COLO668 (cell line): ENCODE measurements around the gene GALNS.
"Not testable (repeated sequence)": the region's sequence is repeated elsewhere in the genome, so short reads cannot be mapped to it uniquely, and the experiment has no call there.

ENCODE experiments used
- DNase-seq: peaks from one replicate; lab custom pipeline; 2025; ENCODE audit not compliant: unreplicated experiment; lab: John Stamatoyannopoulos, UW

GALNS gene

GRCh38 chr16:88839026-88839529, 17.7 kb downstream of the GALNS start:
- DNase-seq = no peak

- DNase-seq = no peak
These were observed 18.2 kb downstream of the GALNS start for GRCh38 chr16:88838566-88838965.

- no peak for DNase-seq
These were observed 18.9 kb downstream of the GALNS start for GRCh38 chr16:88837806-88838205.

- no peak for DNase-seq
These were observed 20.0 kb downstream of the GALNS start for GRCh38 chr16:88836791-88837190.

- DNase-seq = no peak
These were observed 20.9 kb downstream of the GALNS start for GRCh38 chr16:88835818-88836217.

GRCh38 chr16:88835383-88835782, 21.4 kb downstream of the GALNS start:
- no peak for DNase-seq

GRCh38 chr16:88834670-88835069, 22.1 kb downstream of the GALNS start:
- DNase-seq = no peak

- no peak for DNase-seq
These were observed 23.7 kb downstream of the GALNS start for GRCh38 chr16:88833086-88833485.

GRCh38 chr16:88831838-88832237, 24.9 kb downstream of the GALNS start:
- no peak for DNase-seq

- no peak for DNase-seq
These were observed 26.0 kb downstream of the GALNS start for GRCh38 chr16:88830783-88831182.

- no peak for DNase-seq
These were observed 26.5 kb downstream of the GALNS start for GRCh38 chr16:88830258-88830657.

GRCh38 chr16:88828711-88829110, 28.0 kb downstream of the GALNS start:
- DNase-seq = no peak

GRCh38 chr16:88827727-88828126, 29.0 kb downstream of the GALNS start:
- DNase-seq = no peak

GRCh38 chr16:88826070-88826840, 30.5 kb downstream of the GALNS start:
- DNase-seq = no peak

GRCh38 chr16:88825146-88825545, 31.6 kb downstream of the GALNS start:
- DNase-seq = no peak

- DNase-seq = no peak
These were observed 32.3 kb downstream of the GALNS start for GRCh38 chr16:88824256-88825077.

- DNase-seq = not testable (repeated sequence)
These were observed 33.1 kb downstream of the GALNS start for GRCh38 chr16:88823646-88824045.

GRCh38 chr16:88822281-88823040, 34.3 kb downstream of the GALNS start:
- DNase-seq = no peak

- DNase-seq = no peak
These were observed 35.4 kb downstream of the GALNS start for GRCh38 chr16:88821168-88821850.

- no peak for DNase-seq
These were observed 36.2 kb downstream of the GALNS start for GRCh38 chr16:88820385-88821025.
